Endometrial microvascular endothelial cells (primary cell): ENCODE results near the gene PPFIBP1. TPM values are rescaled to one million over a fixed set of nuclear protein-coding genes. Genes with fewer than 3 reads are reported as not detected.

Source experiments
- in situ Hi-C: cut with HindIII; loops from 2 replicates; pipeline ENCODE4 v1.10.0; 2017; ENCODE audit warnings: low sequenced_read_pairs, low pct_unique_long_range_greater_than_20kb; ENCODE audit errors: inconsistent ontology term
- total RNA-seq: library from RNA; depleted of rRNA; stranded (reverse); fragments of >200 nt; gene quantifications from one replicate; pipeline ENCODE4 v1.2.3, GENCODE V29; 2015; ENCODE audit errors: inconsistent ontology term

Gene PPFIBP1
- total RNA-seq: 111 TPM

- in situ Hi-C loops: no loop called here
Observed at GRCh38 chr12:27523642-27524493, at the start of gene PPFIBP1. Gene PPFIBP1 (plus strand): TSS chr12:27524206. CDS start chr12:27633397, 109,191 bp downstream.

GRCh38 chr12:27474344-27474743 lies 49.7 kb upstream of the PPFIBP1 start:
- in situ Hi-C loops: no loop called here

GRCh38 chr12:27477049-27477448 lies 47.0 kb upstream of the PPFIBP1 start:
- in situ Hi-C loops: no loop called here

- in situ Hi-C loops: no loop called here
Observed at GRCh38 chr12:27478949-27479348, 45.1 kb upstream of the PPFIBP1 start.

GRCh38 chr12:27480016-27480415 lies 44.0 kb upstream of the PPFIBP1 start:
- in situ Hi-C loops: no loop called here

GRCh38 chr12:27486961-27487360 lies 37.0 kb upstream of the PPFIBP1 start:
- in situ Hi-C loops: no loop called here

GRCh38 chr12:27488479-27488878 lies 35.5 kb upstream of the PPFIBP1 start:
- in situ Hi-C loops: no loop called here

GRCh38 chr12:27491226-27491625 lies 32.8 kb upstream of the PPFIBP1 start:
- in situ Hi-C loops: no loop called here

GRCh38 chr12:27493260-27493940 lies 30.6 kb upstream of the PPFIBP1 start:
- in situ Hi-C loops: no loop called here

- in situ Hi-C loops: no loop called here
Observed at GRCh38 chr12:27497446-27497845, 26.6 kb upstream of the PPFIBP1 start.

GRCh38 chr12:27498149-27498548 lies 25.9 kb upstream of the PPFIBP1 start:
- in situ Hi-C loops: no loop called here

GRCh38 chr12:27498761-27499160 lies 25.2 kb upstream of the PPFIBP1 start:
- in situ Hi-C loops: no loop called here

GRCh38 chr12:27499377-27499776 lies 24.6 kb upstream of the PPFIBP1 start:
- in situ Hi-C loops: no loop called here

- in situ Hi-C loops: no loop called here
Observed at GRCh38 chr12:27500546-27500945, 23.5 kb upstream of the PPFIBP1 start.

- in situ Hi-C loops: no loop called here
Observed at GRCh38 chr12:27502021-27502435, 22.0 kb upstream of the PPFIBP1 start.

- in situ Hi-C loops: no loop called here
Observed at GRCh38 chr12:27504507-27504906, 19.5 kb upstream of the PPFIBP1 start.

GRCh38 chr12:27505109-27505508 lies 18.9 kb upstream of the PPFIBP1 start:
- in situ Hi-C loops: no loop called here

GRCh38 chr12:27505761-27506160 lies 18.2 kb upstream of the PPFIBP1 start:
- in situ Hi-C loops: no loop called here

- in situ Hi-C loops: no loop called here
Observed at GRCh38 chr12:27506645-27507189, 17.3 kb upstream of the PPFIBP1 start.
